K562 (cell line): ENCODE results near the gene PSMA5. TPM values are rescaled to one million over a fixed set of nuclear protein-coding genes. Genes with fewer than 3 reads are reported as not detected.

Source experiments
- ARID2 ChIP-seq: fragments of 450-650 bp; IDR thresholded peaks from 2 replicates; pipeline ENCODE4 v1.6.1; 2017; ENCODE audit warnings: antibody characterized with exemption, mild to moderate bottlenecking
- ARID3A ChIP-seq: IDR thresholded peaks from 2 replicates; pipeline ENCODE4 v1.6.1; 2012; ENCODE audit warnings: low read depth, low read length, improper control_type of control experiment, borderline replicate concordance
- BHLHE40 ChIP-seq: IDR thresholded peaks from 2 replicates; pipeline ENCODE4 v1.6.1; 2011; ENCODE audit warnings: low read length, improper control_type of control experiment
- E2F3 ChIP-seq: fragments of 250-450 bp; sonication (Bioruptor Pico); IDR thresholded peaks from 2 replicates; pipeline ENCODE4 v1.4.0; 2020; ENCODE audit warnings: mild to moderate bottlenecking
- HNRNPH1 ChIP-seq: fragments of 200-400 bp; formaldehyde crosslinking; optimal IDR thresholded peaks from 2 replicates; pipeline ENCODE3; 2017; ENCODE audit warnings: low read depth, mild to moderate bottlenecking, low read length, moderate library complexity
- MAZ ChIP-seq, 2 experiments: fragments of 450-650 bp in 1 of 2; sonication (generic) in 1 of 2; formaldehyde crosslinking; IDR thresholded peaks in 1 of 2; conservative IDR thresholded peaks in 1 of 2; 2 replicates each; pipeline versions ENCODE4 v1.4.0 to v1.5.0; 2020; ENCODE audit warnings: mild to moderate bottlenecking in 1 of 2, missing genetic modification reagents in 1 of 2
- NFIC ChIP-seq: fragments of 450-650 bp; IDR thresholded peaks from 2 replicates; pipeline ENCODE4 v1.6.1; 2017; ENCODE audit warnings: mild to moderate bottlenecking, inconsistent platforms
- NRF1 ChIP-seq, 2 experiments: fragments of 450-650 bp; IDR thresholded peaks in 1 of 2; conservative IDR thresholded peaks in 1 of 2; 2 replicates each; pipeline ENCODE4 v1.6.1; 2014; ENCODE audit warnings: mild to moderate bottlenecking in 2 of 2
- PTBP1 ChIP-seq: fragments of 200-400 bp; formaldehyde crosslinking; IDR thresholded peaks from 2 replicates; pipeline ENCODE4 v1.6.1; 2017; ENCODE audit warnings: low read depth, low read length
- SIRT6 ChIP-seq: IDR thresholded peaks from one replicate; pipeline ENCODE4 v1.6.1; 2012; ENCODE audit warnings: low read depth, mild to moderate bottlenecking, control low read depth, inconsistent platforms, low read length, moderate library complexity
- SPI1 ChIP-seq: IDR thresholded peaks from 2 replicates; pipeline ENCODE4 v1.6.1; 2011; ENCODE audit warnings: low read depth, low read length, control low read depth, borderline replicate concordance
- SREBF1 ChIP-seq: fragments of 150-350 bp; IDR thresholded peaks from 2 replicates; pipeline ENCODE4 v1.6.1; 2014; ENCODE audit warnings: antibody characterized with exemption, low read depth, low read length, borderline replicate concordance
- U2AF1 ChIP-seq: fragments of 200-400 bp; formaldehyde crosslinking; optimal IDR thresholded peaks from 2 replicates; pipeline ENCODE3; 2017; ENCODE audit warnings: mild to moderate bottlenecking, low read depth, low read length, moderate library complexity
- YY1 ChIP-seq, 3 experiments: IDR thresholded peaks; 2 replicates each; pipeline ENCODE4 v1.6.1; 2011; ENCODE audit warnings: low read length in 2 of 3, mild to moderate bottlenecking in 2 of 3, moderate library complexity in 2 of 3, borderline replicate concordance in 1 of 3, control low read depth in 1 of 3, low read depth in 1 of 3; ENCODE audit not compliant: insufficient read depth in 3 of 3, insufficient replicate concordance in 2 of 3, control insufficient read depth in 1 of 3, insufficient read length in 1 of 3; ENCODE audit errors: extremely low read depth in 1 of 3
- ZEB2 ChIP-seq: fragments of 450-650 bp; IDR thresholded peaks from 2 replicates; pipeline ENCODE4 v1.6.1; 2016
- ZFP30 ChIP-seq: fragments of 250-450 bp; sonication (Bioruptor Pico); IDR thresholded peaks from 2 replicates; pipeline ENCODE4 v1.8.0; 2022; ENCODE audit warnings: moderate library complexity, mild to moderate bottlenecking, inconsistent platforms, borderline replicate concordance
- ZNF431 ChIP-seq: sonication (generic); formaldehyde crosslinking; IDR thresholded peaks from 2 replicates; pipeline ENCODE4 v1.8.0; 2022; ENCODE audit warnings: mild to moderate bottlenecking, missing genetic modification reagents
- ZNF75A ChIP-seq: fragments of 450-650 bp; formaldehyde crosslinking; IDR thresholded peaks from 2 replicates; pipeline ENCODE4 v1.4.0; 2020; ENCODE audit warnings: mild to moderate bottlenecking
- ZNF766 ChIP-seq: fragments of 200-800 bp; sonication (Bioruptor generic); conservative IDR thresholded peaks from 2 replicates; pipeline ENCODE4 v1.6.1; 2016; ENCODE audit warnings: missing genetic modification characterization, missing compliant biosample characterization
- polyA plus RNA-seq, 8 experiments: library from polyadenylated mRNA; depleted of rRNA in 4 of 8; stranded (reverse) in 5 of 8; unstranded in 3 of 8; fragments of >200 nt; fragmentation: Nextera tagmentation in 2 of 8; fragmentation: Illumina TruSeq in 1 of 8; extraction: Ambion mirVana in 2 of 8; extraction: Trizol in 1 of 8; gene quantifications; 2 replicates each; pipeline versions ENCODE4 v1.2.1 to v1.2.3, GENCODE V29; 2011 to 2014; ENCODE audit warnings: inconsistent platforms in 1 of 8, missing spikeins in 1 of 8
- total RNA-seq, 7 experiments: library from RNA; depleted of rRNA in 6 of 7; stranded (reverse); fragments of >200 nt in 6 of 7; fragmentation: Illumina TruSeq in 2 of 7; extraction: Trizol in 2 of 7; gene quantifications; 2 replicates each; pipeline versions ENCODE4 v1.2.1 to v1.2.3, GENCODE V29; 2011 to 2021; ENCODE audit warnings: low replicate concordance in 1 of 7
- TF ChIP-seq, protein P1 (sequence below): sonication (generic); formaldehyde crosslinking; IDR thresholded peaks from 2 replicates; pipeline ENCODE4 v1.5.0; 2020; ENCODE audit warnings: missing genetic modification reagents
- TF ChIP-seq, protein P2 (sequence below): sonication (generic); formaldehyde crosslinking; IDR thresholded peaks from 2 replicates; pipeline ENCODE4 v1.8.0; 2022; ENCODE audit warnings: mild to moderate bottlenecking, low read depth, missing genetic modification reagents
- TF ChIP-seq, protein P3 (sequence below): fragments of 250-450 bp; sonication (Bioruptor Pico); IDR thresholded peaks from 2 replicates; pipeline ENCODE4 v1.5.0; 2020; ENCODE audit warnings: mild to moderate bottlenecking

PSMA5 gene
- total and polyA plus RNA-seq, 9 of the 15 experiments (the other 6 are each of a cell fraction or from before 2014, with no cell fraction given) = 82.6 to 542 (median 287) TPM

GRCh38 chr1:109425391-109426280 lies 612 bp downstream of the PSMA5 start (continued):
- TF ChIP-seq NRF1 (conservative IDR thresholded peaks at IDR 0.05 in 1 of 2, IDR thresholded peaks at IDR 0.05 in 1 of 2) (no peak), PTBP1 (no peak), ZNF75A (CRISPR knock-in tag) (0 out of 2 replicates have a peak, but pooled peaks have one; percentile 26), MAZ (CRISPR knock-in tag; conservative IDR thresholded peaks at IDR 0.05 in 1 of 2, IDR thresholded peaks at IDR 0.05 in 1 of 2) (peak in 1 of 2 experiments; percentile 18; a peak in 1 of 4 replicates), U2AF1 (no peak), NFIC (no peak; the same call in 1 of the 2 replicates), SREBF1 (no peak), SPI1 (0 out of 2 replicates have a peak, but pooled peaks have one; percentile 17), ARID2 (no peak), ZNF431 (no peak), BHLHE40 (no peak), HNRNPH1 (no peak), ZEB2 (peak; percentile 67; the same call in 1 of the 2 replicates), ZNF766 (CRISPR knock-in tag) (no peak), SIRT6 (no peak), E2F3 (CRISPR knock-in tag) (no peak), ZFP30 (CRISPR knock-in tag) (no peak), YY1 (IDR thresholded peaks at IDR 0.05; ENCODE audit: borderline replicate concordance in 1 of 3, control insufficient read depth in 1 of 3, extremely low read depth in 1 of 3, insufficient read depth in 3 of 3, insufficient read length in 1 of 3, insufficient replicate concordance in 2 of 3, low read depth in 1 of 3, low read length in 2 of 3) (peak in 2 of 3 experiments; percentile 14 to 46), ARID3A (0 out of 2 replicates have a peak, but pooled peaks have one; percentile 6)
- TF ChIP-seq, protein P1, sequence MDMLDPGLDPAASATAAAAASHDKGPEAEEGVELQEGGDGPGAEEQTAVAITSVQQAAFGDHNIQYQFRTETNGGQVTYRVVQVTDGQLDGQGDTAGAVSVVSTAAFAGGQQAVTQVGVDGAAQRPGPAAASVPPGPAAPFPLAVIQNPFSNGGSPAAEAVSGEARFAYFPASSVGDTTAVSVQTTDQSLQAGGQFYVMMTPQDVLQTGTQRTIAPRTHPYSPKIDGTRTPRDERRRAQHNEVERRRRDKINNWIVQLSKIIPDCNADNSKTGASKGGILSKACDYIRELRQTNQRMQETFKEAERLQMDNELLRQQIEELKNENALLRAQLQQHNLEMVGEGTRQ = no peak
- TF ChIP-seq, protein P2, sequence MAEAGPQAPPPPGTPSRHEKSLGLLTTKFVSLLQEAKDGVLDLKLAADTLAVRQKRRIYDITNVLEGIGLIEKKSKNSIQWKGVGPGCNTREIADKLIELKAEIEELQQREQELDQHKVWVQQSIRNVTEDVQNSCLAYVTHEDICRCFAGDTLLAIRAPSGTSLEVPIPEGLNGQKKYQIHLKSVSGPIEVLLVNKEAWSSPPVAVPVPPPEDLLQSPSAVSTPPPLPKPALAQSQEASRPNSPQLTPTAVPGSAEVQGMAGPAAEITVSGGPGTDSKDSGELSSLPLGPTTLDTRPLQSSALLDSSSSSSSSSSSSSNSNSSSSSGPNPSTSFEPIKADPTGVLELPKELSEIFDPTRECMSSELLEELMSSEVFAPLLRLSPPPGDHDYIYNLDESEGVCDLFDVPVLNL (CRISPR knock-in tag) = no peak
- TF ChIP-seq, protein P3, sequence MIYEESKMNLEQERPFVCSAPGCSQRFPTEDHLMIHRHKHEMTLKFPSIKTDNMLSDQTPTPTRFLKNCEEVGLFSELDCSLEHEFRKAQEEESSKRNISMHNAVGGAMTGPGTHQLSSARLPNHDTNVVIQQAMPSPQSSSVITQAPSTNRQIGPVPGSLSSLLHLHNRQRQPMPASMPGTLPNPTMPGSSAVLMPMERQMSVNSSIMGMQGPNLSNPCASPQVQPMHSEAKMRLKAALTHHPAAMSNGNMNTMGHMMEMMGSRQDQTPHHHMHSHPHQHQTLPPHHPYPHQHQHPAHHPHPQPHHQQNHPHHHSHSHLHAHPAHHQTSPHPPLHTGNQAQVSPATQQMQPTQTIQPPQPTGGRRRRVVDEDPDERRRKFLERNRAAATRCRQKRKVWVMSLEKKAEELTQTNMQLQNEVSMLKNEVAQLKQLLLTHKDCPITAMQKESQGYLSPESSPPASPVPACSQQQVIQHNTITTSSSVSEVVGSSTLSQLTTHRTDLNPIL (CRISPR knock-in tag) = no peak
